ENCODE measurements around the gene YPEL2.

- TF ChIP-seq CTCF (IDR thresholded peaks at IDR 0.05; ENCODE audit: low read depth, low read length, poor library complexity, severe bottlenecking) (no peak), EZH2phosphoT487 (IDR thresholded peaks at IDR 0.05; ENCODE audit: borderline replicate concordance, low read length) (no peak)
Observed at GRCh38 chr17:59400858-59401257, 69.4 kb downstream of the YPEL2 start.
